Psoas muscle (tissue), 8 donors: ENCODE measurements around the gene PLIN4. TPM values are rescaled to one million over a fixed set of nuclear protein-coding genes. Genes with fewer than 3 reads are reported as not detected.

Experiments
- ATAC-seq, 4 donors: fragments of 200-7000 bp; cut with Tn5 transposase; one replicate each; pipeline ENCODE4 v1.9.1; 2020; ENCODE audit warnings: moderate library complexity in 3 of 4, mild to moderate bottlenecking in 2 of 4
- DNase-seq, 2 donors: peaks; one replicate each; pipeline ENCODE4 v3.0.0-alpha.2; 2020
- H3K27ac ChIP-seq: fragments of 200-600 bp; one replicate; pipeline ENCODE4 v1.8.0; 2022
- H3K27me3 ChIP-seq, 3 donors: fragments of 200-600 bp in 1 of 3; one replicate each; pipeline versions ENCODE4 v1.6.1 to v1.8.0; 2013 to 2022; ENCODE audit warnings: low read length in 2 of 3, mild to moderate bottlenecking in 2 of 3, moderate library complexity in 1 of 3; ENCODE audit not compliant: insufficient read depth in 3 of 3
- H3K36me3 ChIP-seq, 2 donors: fragments of 200-600 bp in 1 of 2; one replicate each; pipeline versions ENCODE4 v1.6.1 to v1.8.0; 2013 to 2022; ENCODE audit warnings: low read depth in 1 of 2, mild to moderate bottlenecking in 1 of 2, moderate library complexity in 1 of 2; ENCODE audit not compliant: insufficient read depth in 1 of 2
- H3K4me1 ChIP-seq: fragments of 200-600 bp; one replicate; pipeline ENCODE4 v1.8.0; 2022
- H3K4me3 ChIP-seq: fragments of 200-600 bp; one replicate; pipeline ENCODE4 v1.8.0; 2022; ENCODE audit warnings: mild to moderate bottlenecking
- H3K9me3 ChIP-seq: fragments of 200-600 bp; one replicate; pipeline ENCODE4 v1.8.0; 2022
- CTCF ChIP-seq: fragments of 200-600 bp; IDR thresholded peaks from one replicate; pipeline ENCODE4 v1.8.0; 2022; ENCODE audit warnings: antibody characterized with exemption
- WGBS, 3 donors: extraction: QIAGEN DNeasy Blood & Tissue Kit; methylation state at CpG; one replicate each; pipeline versions ENCODE4 v1.1.6 to v1.1.7; 2013; 5-methylcytosine and 5-hydroxymethylcytosine counted together
- intact Hi-C, 2 donors: fragments of 100-400 bp; cut with DNase I; formaldehyde crosslinking; loops; one replicate each; pipeline versions ENCODE4 v1.11.0 to v1.14.2; 2022
- polyA plus RNA-seq, 3 donors: library from polyadenylated mRNA; stranded (reverse); fragments of 200-250 nt; gene quantifications; one replicate each; pipeline ENCODE4 v1.2.3, GENCODE V29; 2013
- total RNA-seq, 4 donors: library from RNA; stranded (reverse); fragmentation: NEBNext Ultra II Directional in 2 of 4; extraction: Animal tissue kit (Norgen Biotek cat#: 25700) in 2 of 4; gene quantifications; one replicate each; pipeline versions ENCODE4 v1.2.1 to v1.2.4, GENCODE V29; 2021 to 2023
- donor health status: healthy with polysubstance abuse.
- donor health status: DM: no; HTN: no; CAD: no; lungs with moderate emphysema.
- donor health status: Bipolar disorder and iron deficiency.
- donor health status: healthy.
- donor health status: DM: yes; HTN: yes; CAD: no.
- donor health status: DM: no; HTN: no; CAD: no.
- donor health status: DM: no; HTN: no; CAD: no.
- donor health status: DM: yes; HTN: yes; CAD: no.

The PLIN4 gene
- total and polyA plus RNA-seq, 7 donors: 29.0 to 309 (median 115) TPM

GRCh38 chr19:4495471-4495870 is 22.8 kb downstream of the PLIN4 start:
- Histone ChIP-seq H3K27me3 (no peaks in the 10 kb centered on the region), H3K4me1 (no peaks in the 10 kb centered on the region), H3K36me3 (peaks cover 4 to 75% of the 10 kb centered on the region in 2 donors), H3K9me3 (no peaks in the 10 kb centered on the region), H3K4me3 (no peak overlapping the region), H3K27ac (no peak overlapping the region)
- 90 to 92% (median 91%) methylated on average over 12 of the region's 12 CpGs for WGBS, 3 donors
- TF ChIP-seq CTCF: no peak
- DNase-seq (peak in 1 of 2 donors; percentile 53), ATAC-seq (peak in 3 of 4 donors; percentile 16 to 28 (median 22))
- intact Hi-C loops: no loop called here

DNA sequence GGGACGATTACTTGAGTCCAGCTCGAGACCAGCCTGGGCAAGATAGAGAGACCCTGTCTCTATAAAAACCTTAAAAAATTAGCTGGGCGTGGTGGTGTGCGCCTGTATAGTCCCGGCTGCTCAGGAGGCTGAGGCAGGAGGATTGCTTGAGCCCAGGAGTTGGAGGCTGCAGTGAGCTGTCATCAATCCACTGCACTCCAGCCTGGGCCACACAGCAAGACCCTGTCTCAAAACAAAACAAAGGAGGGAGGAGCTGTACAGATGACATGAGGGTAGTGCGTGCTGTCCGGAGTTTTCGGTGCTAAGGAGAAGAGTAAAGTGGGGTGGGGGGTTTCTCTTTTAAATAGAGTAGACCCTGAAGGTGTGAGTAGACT is 23.6 kb downstream of the PLIN4 start:
- 93 to 96% (median 95%) methylated on average over 8 of the region's 8 CpGs for WGBS, 3 donors

DNA sequence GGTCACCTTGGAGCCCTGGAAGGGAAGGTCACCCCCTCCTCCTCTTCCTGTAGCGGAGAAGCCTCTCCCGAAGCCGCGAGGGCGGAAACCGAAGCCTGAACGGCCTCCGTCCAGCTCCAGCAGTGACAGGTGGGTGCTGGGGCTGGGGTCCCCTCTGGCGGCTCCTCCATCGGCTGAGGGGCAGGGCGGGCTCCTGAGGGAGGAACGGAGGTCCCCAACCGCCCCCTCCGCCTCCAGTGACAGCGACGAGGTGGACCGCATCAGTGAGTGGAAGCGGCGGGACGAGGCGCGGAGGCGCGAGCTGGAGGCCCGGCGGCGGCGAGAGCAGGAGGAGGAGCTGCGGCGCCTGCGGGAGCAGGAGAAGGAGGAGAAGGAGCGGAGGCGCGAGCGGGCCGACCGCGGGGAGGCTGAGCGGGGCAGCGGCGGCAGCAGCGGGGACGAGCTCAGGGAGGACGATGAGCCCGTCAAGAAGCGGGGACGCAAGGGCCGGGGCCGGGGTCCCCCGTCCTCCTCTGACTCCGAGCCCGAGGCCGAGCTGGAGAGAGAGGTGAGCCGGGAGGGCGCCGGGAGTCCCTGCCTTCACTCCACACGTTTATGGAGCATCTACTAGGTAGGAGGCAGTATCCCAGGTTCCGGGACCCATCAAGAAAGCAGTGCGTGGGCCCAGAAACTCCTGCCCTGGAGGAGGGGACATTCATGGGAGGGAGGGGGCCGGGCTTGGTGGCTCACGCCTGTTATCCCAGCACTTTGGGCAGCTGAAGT is 24.2 kb downstream of the PLIN4 start:
- Histone ChIP-seq H3K4me3 (no peak overlapping the region), H3K36me3 (peaks cover 4 to 76% of the 10 kb centered on the region in 2 donors), H3K27me3 (no peaks in the 10 kb centered on the region), H3K4me1 (no peaks in the 10 kb centered on the region), H3K27ac (no peak overlapping the region), H3K9me3 (no peaks in the 10 kb centered on the region)
- DNase-seq (no peak), ATAC-seq (no peak)
- TF ChIP-seq CTCF: no peak
- WGBS, 3 donors: 96 to 97% (median 97%) methylated on average over 41 to 61 of the region's 61 CpGs
- intact Hi-C loops: no loop called here

More for the DNA sequence above, 23.6 kb downstream of the PLIN4 start:
- H3K27me3 ChIP-seq: no peaks in the 10 kb centered on the region
- no peaks in the 10 kb centered on the region for H3K9me3 ChIP-seq
- TF ChIP-seq CTCF: no peak
- no peak overlapping the region for H3K27ac ChIP-seq
- H3K4me3 ChIP-seq: no peak overlapping the region
- intact Hi-C loops: no loop called here
- no peak for ATAC-seq
- no peaks in the 10 kb centered on the region for H3K4me1 ChIP-seq
- H3K36me3 ChIP-seq: peaks cover 4 to 76% of the 10 kb centered on the region in 2 donors
- no peak for DNase-seq

DNA sequence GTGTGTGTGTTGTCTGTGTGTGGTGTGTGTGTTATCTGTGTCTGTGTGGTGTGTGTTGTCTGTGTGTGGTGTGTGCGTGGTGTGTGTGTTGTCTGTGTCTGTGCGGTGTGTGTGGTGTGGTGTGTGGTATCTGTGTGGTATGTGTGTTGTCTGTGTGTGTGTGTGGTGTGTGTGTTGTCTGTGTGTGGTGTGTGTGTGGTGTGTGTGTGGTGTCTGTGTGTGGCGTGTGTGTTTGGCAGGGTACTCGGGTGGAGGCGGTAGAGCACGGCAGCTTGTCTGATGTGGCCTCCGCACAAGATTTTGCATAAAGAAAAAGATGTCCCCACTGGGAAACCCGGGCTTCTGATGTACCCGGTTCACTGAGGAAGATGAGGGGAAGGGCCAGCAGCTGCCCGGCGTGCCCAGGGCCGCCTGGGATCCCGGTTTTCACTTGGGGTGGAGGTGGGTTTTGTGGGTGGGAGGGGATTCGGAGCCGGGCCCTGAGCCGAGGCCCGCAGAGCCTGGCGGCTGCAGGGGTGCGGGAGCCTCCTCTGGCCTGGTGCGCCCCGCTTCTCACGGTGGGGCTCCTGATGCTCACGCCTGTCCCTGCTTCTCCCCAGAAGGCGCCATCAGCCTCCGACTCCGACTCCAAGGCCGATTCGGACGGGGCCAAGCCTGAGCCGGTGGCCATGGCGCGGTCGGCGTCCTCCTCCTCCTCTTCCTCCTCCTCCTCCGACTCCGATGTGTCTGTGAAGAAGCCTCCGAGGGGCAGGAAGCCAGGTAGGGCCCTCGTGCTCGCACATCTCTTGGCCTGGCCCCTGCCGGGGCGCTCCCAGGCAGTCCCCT is 25.0 kb downstream of the PLIN4 start:
- DNase-seq (no peak), ATAC-seq (no peak)
- no peaks in the 10 kb centered on the region for H3K9me3 ChIP-seq
- 94 to 95% (median 94%) methylated on average over 32 to 41 of the region's 41 CpGs for WGBS, 3 donors
- no peak overlapping the region for H3K27ac ChIP-seq
- H3K27me3 ChIP-seq: no peaks in the 10 kb centered on the region
- TF ChIP-seq CTCF: no peak
- no peak overlapping the region for H3K4me3 ChIP-seq
- peaks cover 4 to 76% of the 10 kb centered on the region in 2 donors for H3K36me3 ChIP-seq
- no peaks in the 10 kb centered on the region for H3K4me1 ChIP-seq
- intact Hi-C loops: no loop called here
